DND-41 (cell line): ENCODE measurements around the gene MAP1LC3B2.
A peak's percentile ranks its signal among the peaks of the same experiment; 100 is the strongest.

Source experiments
- ATAC-seq: fragments of 200-7000 bp; cut with Tn5 transposase; 3 replicates; pipeline ENCODE4 v1.9.1; 2021; ENCODE audit warnings: low read depth; ENCODE audit not compliant: insufficient read depth
- DNase-seq: peaks from one replicate; pipeline ENCODE4 v3.0.0-alpha.2; 2020
- H2AFZ ChIP-seq: 2 replicates; pipeline ENCODE4 v1.6.0; 2012; ENCODE audit warnings: low read depth, low read length
- H3K27ac ChIP-seq: 2 replicates; pipeline ENCODE4 v1.5.1; 2012; ENCODE audit warnings: low read length, inconsistent platforms
- H3K27me3 ChIP-seq: fragments of 200-600 bp; sonication (generic); 2 replicates; pipeline ENCODE4 v1.6.0; 2012; ENCODE audit warnings: low read length, mild to moderate bottlenecking, inconsistent platforms; ENCODE audit not compliant: insufficient read depth, poor library complexity
- H3K36me3 ChIP-seq: 2 replicates; pipeline ENCODE4 v1.5.1; 2012; ENCODE audit warnings: low read length, inconsistent platforms; ENCODE audit not compliant: insufficient read depth
- H3K4me1 ChIP-seq: 2 replicates; pipeline ENCODE4 v1.5.1; 2012; ENCODE audit warnings: mild to moderate bottlenecking, low read length; ENCODE audit not compliant: insufficient read depth
- H3K4me2 ChIP-seq: 2 replicates; pipeline ENCODE4 v1.6.0; 2012; ENCODE audit warnings: mild to moderate bottlenecking, moderate library complexity, low read length, inconsistent platforms; ENCODE audit not compliant: insufficient read depth
- H3K4me3 ChIP-seq, 2 experiments: fragments of 200-600 bp in 1 of 2; shearing (Covaris generic) in 1 of 2; 2 replicates each; pipeline ENCODE4 v1.5.1; 2012 to 2016; ENCODE audit warnings: inconsistent platforms in 2 of 2, low read length in 2 of 2, mild to moderate bottlenecking in 2 of 2, low read depth in 1 of 2, moderate library complexity in 1 of 2
- H3K79me2 ChIP-seq: 2 replicates; pipeline ENCODE4 v1.6.0; 2012; ENCODE audit warnings: low read length, inconsistent platforms; ENCODE audit not compliant: insufficient read depth
- H3K9ac ChIP-seq: 2 replicates; pipeline ENCODE4 v1.6.0; 2012; ENCODE audit warnings: low read depth, mild to moderate bottlenecking, inconsistent platforms, low read length, moderate library complexity
- H3K9me3 ChIP-seq: 2 replicates; pipeline ENCODE4 v1.5.1; 2012; ENCODE audit warnings: low read length, moderate library complexity, mild to moderate bottlenecking, inconsistent platforms; ENCODE audit not compliant: insufficient read depth, severe bottlenecking
- H4K20me1 ChIP-seq: 2 replicates; pipeline ENCODE4 v1.6.0; 2012; ENCODE audit warnings: low read length; ENCODE audit not compliant: insufficient read depth
- CTCF ChIP-seq: IDR thresholded peaks from 2 replicates; pipeline ENCODE4 v1.5.1; 2012; ENCODE audit warnings: borderline replicate concordance, low read length, moderate library complexity, mild to moderate bottlenecking; ENCODE audit not compliant: poor library complexity, severe bottlenecking; ENCODE audit errors: extremely low read depth
- EZH2 ChIP-seq: IDR thresholded peaks from 3 replicates; pipeline ENCODE4 v1.6.1; 2012; ENCODE audit warnings: borderline replicate concordance, low read depth, mild to moderate bottlenecking, moderate library complexity, low read length, inconsistent platforms; ENCODE audit not compliant: severe bottlenecking

Gene MAP1LC3B2

GRCh38 chr12:116620492-116621191, 61.5 kb downstream of the MAP1LC3B2 start:
- Histone ChIP-seq H3K9ac (no peak overlapping the region), H3K4me3 (no peak overlapping the region)
- ATAC-seq = no peak

GRCh38 chr12:116621194-116621593, 62.0 kb downstream of the MAP1LC3B2 start:
- Histone ChIP-seq H3K4me2 (no peak overlapping the region), H3K4me3 (no peak overlapping the region), H3K4me1 (peaks cover 7% of the 10 kb centered on the region; the same call in 1 of the 2 replicates), H3K27ac (no peak overlapping the region), H3K27me3 (no peaks in the 10 kb centered on the region), H3K79me2 (no peaks in the 10 kb centered on the region), H3K9ac (no peak overlapping the region), H3K36me3 (no peaks in the 10 kb centered on the region), H2AFZ (no peak overlapping the region), H3K9me3 (peaks cover 9% of the 10 kb centered on the region), H4K20me1 (no peaks in the 10 kb centered on the region)
- DNase-seq (no peak), ATAC-seq (no peak)
- no peak for TF ChIP-seq EZH2
- no peak for TF ChIP-seq CTCF

More at GRCh38 chr12:116620492-116621191, 61.5 kb downstream of the MAP1LC3B2 start:
- H4K20me1 ChIP-seq = no peaks in the 10 kb centered on the region
- H3K27ac ChIP-seq = no peak overlapping the region
- no peak for TF ChIP-seq EZH2
- no peak for TF ChIP-seq CTCF
- H3K79me2 ChIP-seq = no peaks in the 10 kb centered on the region
- H3K27me3 ChIP-seq = no peaks in the 10 kb centered on the region
- H3K4me2 ChIP-seq = no peak overlapping the region
- H3K9me3 ChIP-seq = peaks cover 9% of the 10 kb centered on the region
- H3K4me1 ChIP-seq = peaks cover 7% of the 10 kb centered on the region; the same call in 1 of the 2 replicates
- H2AFZ ChIP-seq = no peak overlapping the region
- DNase-seq = no peak
- H3K36me3 ChIP-seq = no peaks in the 10 kb centered on the region

GRCh38 chr12:116624516-116624915, 65.3 kb downstream of the MAP1LC3B2 start:
- Histone ChIP-seq H4K20me1 (no peaks in the 10 kb centered on the region), H3K9ac (no peak overlapping the region), H3K27me3 (no peaks in the 10 kb centered on the region), H3K36me3 (no peaks in the 10 kb centered on the region), H2AFZ (no peak overlapping the region), H3K27ac (no peak overlapping the region), H3K9me3 (peaks cover 9% of the 10 kb centered on the region), H3K4me1 (peaks cover 7% of the 10 kb centered on the region; the same call in 1 of the 2 replicates), H3K79me2 (no peaks in the 10 kb centered on the region), H3K4me3 (no peak overlapping the region), H3K4me2 (no peak overlapping the region)
- peak; percentile 78 for DNase-seq
- ATAC-seq = peak; percentile 93
- TF ChIP-seq CTCF = no peak
- no peak for TF ChIP-seq EZH2
